Sigmoid colon (tissue), 7 donors: ENCODE results near the gene LMAN2. TPM values are rescaled to one million over a fixed set of nuclear protein-coding genes. Genes with fewer than 3 reads are reported as not detected.

Source experiments
- DNase-seq: peaks from one replicate; pipeline ENCODE4 v3.0.0-alpha.2; 2019
- H3K27ac ChIP-seq, 4 donors: fragments of 200-600 bp; sonication (generic); one replicate each; pipeline ENCODE4 v1.5.1; 2016 to 2019; ENCODE audit warnings: mild to moderate bottlenecking in 1 of 4
- H3K27me3 ChIP-seq, 3 donors: fragments of 200-600 bp; sonication (generic); one replicate each; pipeline ENCODE4 v1.5.1; 2019; ENCODE audit warnings: mild to moderate bottlenecking in 1 of 3
- H3K36me3 ChIP-seq, 4 donors: fragments of 200-600 bp; sonication (generic); one replicate each; pipeline ENCODE4 v1.5.1; 2016 to 2019
- H3K4me1 ChIP-seq, 4 donors: fragments of 200-600 bp; sonication (generic); one replicate each; pipeline ENCODE4 v1.5.1; 2017 to 2019
- H3K4me3 ChIP-seq, 4 donors: fragments of 200-600 bp; sonication (generic); one replicate each; pipeline ENCODE4 v1.5.1; 2017 to 2019; ENCODE audit warnings: mild to moderate bottlenecking in 2 of 4, moderate library complexity in 1 of 4
- H3K9me3 ChIP-seq, 4 donors: fragments of 200-600 bp in 3 of 4; sonication (generic) in 3 of 4; one replicate each; pipeline versions ENCODE4 v1.5.1 to v1.6.1; 2013 to 2019
- EP300 ChIP-seq, 4 donors: sonication (generic); formaldehyde crosslinking; IDR thresholded peaks; one replicate each; pipeline ENCODE4 v1.6.1; 2017; ENCODE audit warnings: antibody characterized with exemption in 4 of 4
- POLR2A ChIP-seq, 2 donors: fragments of 450-650 bp; IDR thresholded peaks; one replicate each; pipeline ENCODE4 v1.6.1; 2016; ENCODE audit warnings: antibody characterized with exemption in 2 of 2, mild to moderate bottlenecking in 2 of 2, moderate library complexity in 2 of 2
- POLR2AphosphoS5 ChIP-seq, 4 donors: sonication (generic); formaldehyde crosslinking; IDR thresholded peaks; one replicate each; pipeline ENCODE4 v1.6.1; 2017; ENCODE audit warnings: antibody characterized with exemption in 4 of 4
- WGBS, 2 donors: extraction: QIAGEN DNeasy Blood & Tissue Kit; methylation state at CpG; one replicate each; pipeline ENCODE4 v1.1.7; 2013; 5-methylcytosine and 5-hydroxymethylcytosine counted together
- intact Hi-C: fragments of 100-400 bp; cut with DNase I; formaldehyde crosslinking; loops from one replicate; pipeline ENCODE4 v1.15.1; 2023
- polyA plus RNA-seq, 3 donors: library from polyadenylated mRNA; stranded (reverse); fragments of 200-250 nt; gene quantifications; one replicate each; pipeline ENCODE4 v1.2.3, GENCODE V29; 2013
- total RNA-seq, 4 donors: library from RNA; depleted of rRNA; stranded (reverse); fragments of >200 nt; gene quantifications; one replicate each; pipeline ENCODE4 v1.1.0, GENCODE V29; 2016
- TF ChIP-seq, protein P1 (sequence below), 4 experiments: fragments of 450-650 bp in 3 of 4; fragments of 200-600 bp in 1 of 4; IDR thresholded peaks; one replicate each; pipeline ENCODE4 v1.5.1; 2016 to 2019; ENCODE audit warnings: antibody characterized with exemption in 4 of 4, mild to moderate bottlenecking in 3 of 4, moderate library complexity in 2 of 4
- donor health status: healthy with polysubstance abuse.
- donor health status: Bipolar disorder and iron deficiency.
- donor health status: healthy.

Gene LMAN2
- total and polyA plus RNA-seq, 7 donors, result 62.5 to 244 (median 108) TPM

GRCh38 chr5:177374211-177374610, 22.7 kb upstream of the LMAN2 start:
- 79 to 80% methylated on average over 5 of the region's 5 CpGs for WGBS, 2 donors
- DNase-seq, result no peak
- intact Hi-C loops, result no loop called here

GRCh38 chr5:177373806-177374205, 22.3 kb upstream of the LMAN2 start:
- no peak for DNase-seq
- Histone ChIP-seq H3K4me3 (no peak overlapping the region), H3K4me1 (peaks cover 0 to 14% (median 8%) of the 10 kb centered on the region in 4 donors), H3K9me3 (no peaks in the 10 kb centered on the region), H3K36me3 (no peaks in the 10 kb centered on the region), H3K27me3 (no peaks in the 10 kb centered on the region), H3K27ac (no peak overlapping the region)
- 58 to 65% methylated on average over 6 of the region's 6 CpGs for WGBS, 2 donors
- TF ChIP-seq, protein P1, sequence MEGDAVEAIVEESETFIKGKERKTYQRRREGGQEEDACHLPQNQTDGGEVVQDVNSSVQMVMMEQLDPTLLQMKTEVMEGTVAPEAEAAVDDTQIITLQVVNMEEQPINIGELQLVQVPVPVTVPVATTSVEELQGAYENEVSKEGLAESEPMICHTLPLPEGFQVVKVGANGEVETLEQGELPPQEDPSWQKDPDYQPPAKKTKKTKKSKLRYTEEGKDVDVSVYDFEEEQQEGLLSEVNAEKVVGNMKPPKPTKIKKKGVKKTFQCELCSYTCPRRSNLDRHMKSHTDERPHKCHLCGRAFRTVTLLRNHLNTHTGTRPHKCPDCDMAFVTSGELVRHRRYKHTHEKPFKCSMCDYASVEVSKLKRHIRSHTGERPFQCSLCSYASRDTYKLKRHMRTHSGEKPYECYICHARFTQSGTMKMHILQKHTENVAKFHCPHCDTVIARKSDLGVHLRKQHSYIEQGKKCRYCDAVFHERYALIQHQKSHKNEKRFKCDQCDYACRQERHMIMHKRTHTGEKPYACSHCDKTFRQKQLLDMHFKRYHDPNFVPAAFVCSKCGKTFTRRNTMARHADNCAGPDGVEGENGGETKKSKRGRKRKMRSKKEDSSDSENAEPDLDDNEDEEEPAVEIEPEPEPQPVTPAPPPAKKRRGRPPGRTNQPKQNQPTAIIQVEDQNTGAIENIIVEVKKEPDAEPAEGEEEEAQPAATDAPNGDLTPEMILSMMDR (IDR thresholded peaks at IDR 0.05), result no peak
- TF ChIP-seq POLR2A (IDR thresholded peaks at IDR 0.05) (no peak), EP300 (IDR thresholded peaks at IDR 0.05) (no peak), POLR2AphosphoS5 (IDR thresholded peaks at IDR 0.05) (no peak)
- intact Hi-C loops, result no loop called here

More at GRCh38 chr5:177374211-177374610, 22.7 kb upstream of the LMAN2 start:
- H3K9me3 ChIP-seq, result no peaks in the 10 kb centered on the region
- peaks cover 0 to 14% (median 8%) of the 10 kb centered on the region in 4 donors for H3K4me1 ChIP-seq
- no peaks in the 10 kb centered on the region for H3K36me3 ChIP-seq
- TF ChIP-seq POLR2A (IDR thresholded peaks at IDR 0.05) (no peak), EP300 (IDR thresholded peaks at IDR 0.05) (no peak), POLR2AphosphoS5 (IDR thresholded peaks at IDR 0.05) (no peak)
- TF ChIP-seq, protein P1 (IDR thresholded peaks at IDR 0.05), result no peak
- no peak overlapping the region for H3K27ac ChIP-seq
- H3K4me3 ChIP-seq, result no peak overlapping the region
- no peaks in the 10 kb centered on the region for H3K27me3 ChIP-seq

DNA sequence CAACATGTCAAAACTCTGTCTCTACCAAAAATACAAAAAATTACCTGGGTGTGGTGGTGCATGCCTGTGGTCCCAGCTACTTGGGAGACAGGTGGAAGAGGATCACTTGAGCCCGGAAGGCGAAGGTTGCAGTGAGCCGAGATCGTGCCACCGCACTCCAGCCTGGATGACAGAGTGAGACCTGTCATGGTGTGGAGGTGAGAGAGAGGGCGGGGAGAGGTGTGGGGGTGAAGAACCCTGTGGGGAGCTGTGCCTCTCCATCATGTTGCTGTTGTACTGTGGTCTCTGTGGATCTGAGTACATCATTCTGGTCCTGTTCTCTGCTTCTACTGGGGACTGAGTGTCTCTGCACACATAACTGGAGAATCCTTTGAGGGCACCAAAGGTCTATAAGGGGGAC, 21.4 kb upstream of the LMAN2 start:
- WGBS, 2 donors, result 85 to 87% methylated on average over 6 of the region's 6 CpGs
- intact Hi-C loops, result no loop called here
- Histone ChIP-seq H3K36me3 (no peaks in the 10 kb centered on the region), H3K9me3 (no peaks in the 10 kb centered on the region), H3K27me3 (no peaks in the 10 kb centered on the region), H3K4me1 (peaks cover 0 to 18% (median 10%) of the 10 kb centered on the region in 4 donors), H3K27ac (no peak overlapping the region), H3K4me3 (no peak overlapping the region)
- DNase-seq, result no peak
- TF ChIP-seq, protein P1 (IDR thresholded peaks at IDR 0.05), result no peak
- TF ChIP-seq POLR2AphosphoS5 (IDR thresholded peaks at IDR 0.05) (no peak), EP300 (IDR thresholded peaks at IDR 0.05) (no peak)

- Histone ChIP-seq H3K9me3 (no peaks in the 10 kb centered on the region), H3K36me3 (no peaks in the 10 kb centered on the region), H3K27me3 (no peaks in the 10 kb centered on the region), H3K4me1 (peaks cover 0 to 24% (median 16%) of the 10 kb centered on the region in 4 donors), H3K4me3 (no peak overlapping the region), H3K27ac (no peak overlapping the region)
- TF ChIP-seq POLR2A (IDR thresholded peaks at IDR 0.05) (no peak), POLR2AphosphoS5 (IDR thresholded peaks at IDR 0.05) (no peak), EP300 (IDR thresholded peaks at IDR 0.05) (no peak)
- TF ChIP-seq, protein P1 (IDR thresholded peaks at IDR 0.05), result no peak
- intact Hi-C loops, result no loop called here
- no peak for DNase-seq
- 83 to 90% methylated on average over 12 of the region's 12 CpGs for WGBS, 2 donors
Measured at GRCh38 chr5:177372034-177372896, 20.8 kb upstream of the LMAN2 start.
